H9 (cell line): ENCODE measurements around the gene BRSK2. TPM values are rescaled to one million over a fixed set of nuclear protein-coding genes. Genes with fewer than 3 reads are reported as not detected.

Source experiments
- DNase-seq: peaks from one replicate; pipeline ENCODE4 v3.0.0-alpha.2; 2017
- H2AFZ ChIP-seq: one replicate; pipeline ENCODE4 v1.6.1; 2013; ENCODE audit warnings: mild to moderate bottlenecking, low read length, control low read depth, moderate library complexity
- H2AK5ac ChIP-seq: 2 replicates; pipeline ENCODE4 v1.6.1; 2013; ENCODE audit warnings: low read length, control low read depth, mixed read lengths; ENCODE audit not compliant: insufficient read length
- H2BK120ac ChIP-seq: one replicate; pipeline ENCODE4 v1.6.1; 2013; ENCODE audit warnings: low read depth, mild to moderate bottlenecking, low read length, control low read depth, inconsistent platforms; ENCODE audit not compliant: poor library complexity, severe bottlenecking
- H2BK12ac ChIP-seq: 2 replicates; pipeline ENCODE4 v1.6.1; 2013; ENCODE audit warnings: low read length, control low read depth, mixed read lengths, low read depth; ENCODE audit not compliant: insufficient read length
- H2BK15ac ChIP-seq: 2 replicates; pipeline ENCODE4 v1.6.1; 2013; ENCODE audit warnings: low read depth, low read length, control low read depth
- H2BK20ac ChIP-seq: one replicate; pipeline ENCODE4 v1.6.1; 2013; ENCODE audit warnings: low read depth, mild to moderate bottlenecking, low read length, control low read depth, inconsistent platforms; ENCODE audit not compliant: poor library complexity, severe bottlenecking
- H2BK5ac ChIP-seq: 2 replicates; pipeline ENCODE4 v1.6.1; 2013; ENCODE audit warnings: low read length, control low read depth, mixed read lengths; ENCODE audit not compliant: insufficient read length
- H3K14ac ChIP-seq: 2 replicates; pipeline ENCODE4 v1.6.1; 2013; ENCODE audit warnings: low read length, control low read depth; ENCODE audit not compliant: insufficient read depth
- H3K18ac ChIP-seq: 2 replicates; pipeline ENCODE4 v1.6.1; 2013; ENCODE audit warnings: low read depth, mild to moderate bottlenecking, mixed read lengths, low read length, control low read depth; ENCODE audit not compliant: insufficient read length
- H3K23ac ChIP-seq: 2 replicates; pipeline ENCODE4 v1.6.1; 2013; ENCODE audit warnings: low read length, control low read depth, mixed read lengths, low read depth; ENCODE audit not compliant: insufficient read length
- H3K23me2 ChIP-seq: 2 replicates; pipeline ENCODE4 v1.6.1; 2013; ENCODE audit warnings: low read depth, mild to moderate bottlenecking, mixed read lengths, low read length, control low read depth; ENCODE audit not compliant: insufficient read length, poor library complexity, severe bottlenecking
- H3K27ac ChIP-seq: 2 replicates; pipeline ENCODE4 v1.5.1; 2013; ENCODE audit warnings: low read length, control low read depth, mixed read lengths, low read depth; ENCODE audit not compliant: insufficient read length
- H3K27me3 ChIP-seq: 2 replicates; pipeline ENCODE4 v1.6.1; 2013; ENCODE audit warnings: low read length, control low read depth, inconsistent platforms; ENCODE audit not compliant: insufficient read depth
- H3K4ac ChIP-seq: 2 replicates; pipeline ENCODE4 v1.6.1; 2013; ENCODE audit warnings: low read depth, mild to moderate bottlenecking, control low read depth, inconsistent platforms, low read length, moderate library complexity
- H3K4me1 ChIP-seq: 2 replicates; pipeline ENCODE4 v1.6.1; 2013; ENCODE audit warnings: low read length, control low read depth, inconsistent platforms; ENCODE audit not compliant: insufficient read depth
- H3K4me2 ChIP-seq: 2 replicates; pipeline ENCODE4 v1.6.1; 2013; ENCODE audit warnings: low read length, control low read depth, mixed read lengths; ENCODE audit not compliant: insufficient read length, insufficient read depth
- H3K56ac ChIP-seq: 2 replicates; pipeline ENCODE4 v1.6.1; 2013; ENCODE audit warnings: low read depth, mild to moderate bottlenecking, mixed read lengths, low read length, control low read depth; ENCODE audit not compliant: insufficient read length
- H3K79me1 ChIP-seq: 2 replicates; pipeline ENCODE4 v1.6.1; 2013; ENCODE audit warnings: low read depth, mild to moderate bottlenecking, moderate library complexity, low read length, control low read depth, inconsistent platforms; ENCODE audit not compliant: insufficient read depth, poor library complexity, severe bottlenecking
- H3K79me2 ChIP-seq: 2 replicates; pipeline ENCODE4 v1.6.1; 2013; ENCODE audit warnings: low read length, control low read depth, inconsistent platforms; ENCODE audit not compliant: insufficient read depth
- H3K9ac ChIP-seq: 2 replicates; pipeline ENCODE4 v1.6.1; 2013; ENCODE audit warnings: low read length, control low read depth, mixed read lengths; ENCODE audit not compliant: insufficient read length; ENCODE audit errors: extremely low read depth
- H3K9me3 ChIP-seq: one replicate; pipeline ENCODE4 v1.6.1; 2013; ENCODE audit warnings: low read depth, low read length, inconsistent platforms; ENCODE audit not compliant: control insufficient read depth
- H3T11ph ChIP-seq: one replicate; pipeline ENCODE4 v1.6.1; 2013; ENCODE audit warnings: mild to moderate bottlenecking, low read length, control low read depth, inconsistent platforms
- H4K20me1 ChIP-seq: one replicate; pipeline ENCODE4 v1.6.1; 2013; ENCODE audit not compliant: control insufficient read depth, insufficient read length, insufficient read depth
- H4K5ac ChIP-seq: 2 replicates; pipeline ENCODE4 v1.6.1; 2013; ENCODE audit warnings: low read depth, mild to moderate bottlenecking, mixed read lengths, low read length, control low read depth; ENCODE audit not compliant: insufficient read length
- H4K8ac ChIP-seq: replicated peaks from 2 replicates; pipeline ENCODE4 v1.6.1; 2013; ENCODE audit warnings: low read length, control low read depth, mixed read lengths, low read depth; ENCODE audit not compliant: insufficient read length
- H4K91ac ChIP-seq: 2 replicates; pipeline ENCODE4 v1.6.1; 2013; ENCODE audit warnings: low read depth, mild to moderate bottlenecking, moderate library complexity, mixed read lengths, low read length, control low read depth; ENCODE audit not compliant: insufficient read length
- H3K27ac Mint-ChIP-seq, 3 experiments: 2 replicates in 2 of 3; 3 replicates in 1 of 3; pipeline ENCODE4 v1.8.0; 2020 to 2021; ENCODE audit warnings: mixed read lengths in 3 of 3, mild to moderate bottlenecking in 1 of 3, moderate library complexity in 1 of 3
- H3K27me3 Mint-ChIP-seq: 2 replicates; pipeline ENCODE4 v1.8.0; 2021; ENCODE audit warnings: low read depth, mild to moderate bottlenecking, moderate library complexity, mixed read lengths
- H3K36me3 Mint-ChIP-seq, 3 experiments: 2 replicates in 2 of 3; 3 replicates in 1 of 3; pipeline ENCODE4 v1.8.0; 2020 to 2021; ENCODE audit warnings: low read depth in 3 of 3, mixed read lengths in 3 of 3; ENCODE audit not compliant: insufficient read depth in 1 of 3
- H3K4me1 Mint-ChIP-seq, 2 experiments: 2 replicates each; pipeline ENCODE4 v1.8.0; 2020; ENCODE audit warnings: mixed read lengths in 2 of 2
- H3K4me3 Mint-ChIP-seq, 2 experiments: 2 replicates in 1 of 2; 3 replicates in 1 of 2; pipeline ENCODE4 v1.8.0; 2020 to 2021; ENCODE audit warnings: mild to moderate bottlenecking in 2 of 2, mixed read lengths in 2 of 2, moderate library complexity in 1 of 2
- H3K9me3 Mint-ChIP-seq, 2 experiments: 2 replicates in 1 of 2; 3 replicates in 1 of 2; pipeline ENCODE4 v1.8.0; 2020; ENCODE audit warnings: mild to moderate bottlenecking in 2 of 2, mixed read lengths in 2 of 2, moderate library complexity in 1 of 2
- WGBS: extraction: QIAGEN DNeasy Blood & Tissue Kit; methylation state at CpG from one replicate; pipeline ENCODE4 v1.1.7; 2013; ENCODE audit warnings: missing lambda C conversion rate, low lambda C conversion rate, mixed read lengths; ENCODE audit not compliant: insufficient read length; ENCODE audit errors: extremely low coverage; 5-methylcytosine and 5-hydroxymethylcytosine counted together
- total RNA-seq: library from RNA; stranded (reverse); gene quantifications from 2 replicates; pipeline ENCODE4 v1.2.1, GENCODE V29; 2021
- TF ChIP-seq, protein P1 (sequence below): fragments of 200-600 bp; sonication (generic); conservative IDR thresholded peaks from 3 replicates; pipeline ENCODE4 v1.8.0; 2021; ENCODE audit warnings: antibody characterized with exemption, mild to moderate bottlenecking

BRSK2 gene
- total RNA-seq, 1 experiment from 2014 or later, result 28.4 TPM

DNA sequence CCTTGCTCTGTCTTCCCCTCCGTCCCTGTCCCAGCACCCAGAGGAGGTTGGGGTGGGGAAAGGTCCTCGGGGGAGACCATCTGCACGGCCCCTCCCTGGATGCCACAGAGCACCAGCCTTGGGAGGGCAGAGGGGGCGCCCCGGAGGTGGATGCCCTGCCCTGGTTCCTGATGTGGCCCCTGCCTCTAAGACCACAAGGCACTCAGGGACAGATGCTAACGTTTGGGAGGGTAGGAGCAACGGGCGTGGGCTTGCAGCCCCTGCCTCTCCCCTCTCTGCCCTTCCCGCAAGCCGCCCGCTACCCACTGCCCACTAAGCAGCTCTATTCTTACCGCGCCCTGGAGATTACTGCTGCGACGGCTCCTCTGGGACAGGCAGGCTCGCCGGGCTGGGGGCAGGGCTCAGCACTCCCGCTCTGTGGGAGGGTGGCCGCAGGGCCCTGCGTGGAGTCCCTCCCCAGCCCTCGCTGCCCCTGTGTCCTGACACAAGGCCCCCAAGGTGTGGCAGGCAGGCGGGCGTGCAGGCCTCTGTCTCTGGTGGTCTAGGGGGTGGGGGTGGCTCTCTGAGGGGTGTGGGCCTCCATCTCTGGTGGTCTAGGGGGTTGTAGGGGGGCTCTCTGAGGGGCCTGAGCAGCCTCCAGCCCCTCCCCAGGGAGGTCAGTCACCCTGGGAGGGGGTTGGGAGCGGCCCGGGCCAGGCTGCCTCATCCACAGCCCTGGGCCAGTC lies 14.9 kb downstream of the BRSK2 start:
- no peak overlapping the region for H3K4me2 ChIP-seq
- H3K4me1 Mint-ChIP-seq, result peaks cover 4 to 5% of the 10 kb centered on the region in 2 experiments; a peak in 3 of 4 replicates
- no peak overlapping the region for H2AFZ ChIP-seq
- H4K91ac ChIP-seq, result no peak overlapping the region
- H3K36me3 Mint-ChIP-seq, result no peaks in the 10 kb centered on the region; a peak in 1 of 7 replicates
- H3K56ac ChIP-seq, result no peak overlapping the region
- no peak overlapping the region for H3T11ph ChIP-seq
- no peak overlapping the region; the same call in 1 of the 2 replicates for H3K14ac ChIP-seq
- no peak overlapping the region for H4K5ac ChIP-seq
- H4K8ac ChIP-seq, result no peak overlapping the region
- H3K79me2 ChIP-seq, result peaks cover 2% of the 10 kb centered on the region; the same call in 1 of the 2 replicates
- H3K27me3 Mint-ChIP-seq, result no peaks in the 10 kb centered on the region; the same call in 1 of the 2 replicates
- no peak for DNase-seq
- H2BK5ac ChIP-seq, result no peak overlapping the region
- H3K27me3 ChIP-seq, result no peaks in the 10 kb centered on the region
- peaks cover 5% of the 10 kb centered on the region for H4K20me1 ChIP-seq
- TF ChIP-seq, protein P1, sequence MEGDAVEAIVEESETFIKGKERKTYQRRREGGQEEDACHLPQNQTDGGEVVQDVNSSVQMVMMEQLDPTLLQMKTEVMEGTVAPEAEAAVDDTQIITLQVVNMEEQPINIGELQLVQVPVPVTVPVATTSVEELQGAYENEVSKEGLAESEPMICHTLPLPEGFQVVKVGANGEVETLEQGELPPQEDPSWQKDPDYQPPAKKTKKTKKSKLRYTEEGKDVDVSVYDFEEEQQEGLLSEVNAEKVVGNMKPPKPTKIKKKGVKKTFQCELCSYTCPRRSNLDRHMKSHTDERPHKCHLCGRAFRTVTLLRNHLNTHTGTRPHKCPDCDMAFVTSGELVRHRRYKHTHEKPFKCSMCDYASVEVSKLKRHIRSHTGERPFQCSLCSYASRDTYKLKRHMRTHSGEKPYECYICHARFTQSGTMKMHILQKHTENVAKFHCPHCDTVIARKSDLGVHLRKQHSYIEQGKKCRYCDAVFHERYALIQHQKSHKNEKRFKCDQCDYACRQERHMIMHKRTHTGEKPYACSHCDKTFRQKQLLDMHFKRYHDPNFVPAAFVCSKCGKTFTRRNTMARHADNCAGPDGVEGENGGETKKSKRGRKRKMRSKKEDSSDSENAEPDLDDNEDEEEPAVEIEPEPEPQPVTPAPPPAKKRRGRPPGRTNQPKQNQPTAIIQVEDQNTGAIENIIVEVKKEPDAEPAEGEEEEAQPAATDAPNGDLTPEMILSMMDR, result no peak
- no peak overlapping the region for H3K18ac ChIP-seq
- no peak overlapping the region for H3K4ac ChIP-seq
- H2BK15ac ChIP-seq, result no peak overlapping the region
- H3K23me2 ChIP-seq, result no peaks in the 10 kb centered on the region
- H3K9ac ChIP-seq, result no peak overlapping the region
- no CpG with 5 or more reads among the region's 25 CpGs for WGBS
- H3K4me1 ChIP-seq, result no peaks in the 10 kb centered on the region
- no peak overlapping the region for H3K4me3 Mint-ChIP-seq
- no peak overlapping the region for H3K23ac ChIP-seq
- no peak overlapping the region for H3K27ac Mint-ChIP-seq
- H2BK120ac ChIP-seq, result no peak overlapping the region
- H3K9me3 ChIP-seq, result no peaks in the 10 kb centered on the region
- no peaks in the 10 kb centered on the region for H3K9me3 Mint-ChIP-seq
- peaks cover 6% of the 10 kb centered on the region for H3K79me1 ChIP-seq
- no peak overlapping the region for H2BK12ac ChIP-seq
- H3K27ac ChIP-seq, result no peak overlapping the region
- H2BK20ac ChIP-seq, result no peak overlapping the region
- no peak overlapping the region for H2AK5ac ChIP-seq
